GM12873 (cell line): ENCODE measurements around the gene CAPN15.

Experiments used
- CTCF ChIP-seq: IDR thresholded peaks from 2 replicates; pipeline ENCODE4 v1.5.1; 2012; ENCODE audit warnings: low read depth, mild to moderate bottlenecking, moderate library complexity, low read length, control low read depth; ENCODE audit not compliant: insufficient read depth; ENCODE audit errors: missing control alignments

Gene CAPN15

GRCh38 chr16:560204-560700, 32.7 kb downstream of the CAPN15 start, which contains the start of gene PRR35:
PRR35 (plus strand) TSS chr16:560394; CDS start chr16:563295, 2,901 bp downstream.
- no peak for TF ChIP-seq CTCF

DNA sequence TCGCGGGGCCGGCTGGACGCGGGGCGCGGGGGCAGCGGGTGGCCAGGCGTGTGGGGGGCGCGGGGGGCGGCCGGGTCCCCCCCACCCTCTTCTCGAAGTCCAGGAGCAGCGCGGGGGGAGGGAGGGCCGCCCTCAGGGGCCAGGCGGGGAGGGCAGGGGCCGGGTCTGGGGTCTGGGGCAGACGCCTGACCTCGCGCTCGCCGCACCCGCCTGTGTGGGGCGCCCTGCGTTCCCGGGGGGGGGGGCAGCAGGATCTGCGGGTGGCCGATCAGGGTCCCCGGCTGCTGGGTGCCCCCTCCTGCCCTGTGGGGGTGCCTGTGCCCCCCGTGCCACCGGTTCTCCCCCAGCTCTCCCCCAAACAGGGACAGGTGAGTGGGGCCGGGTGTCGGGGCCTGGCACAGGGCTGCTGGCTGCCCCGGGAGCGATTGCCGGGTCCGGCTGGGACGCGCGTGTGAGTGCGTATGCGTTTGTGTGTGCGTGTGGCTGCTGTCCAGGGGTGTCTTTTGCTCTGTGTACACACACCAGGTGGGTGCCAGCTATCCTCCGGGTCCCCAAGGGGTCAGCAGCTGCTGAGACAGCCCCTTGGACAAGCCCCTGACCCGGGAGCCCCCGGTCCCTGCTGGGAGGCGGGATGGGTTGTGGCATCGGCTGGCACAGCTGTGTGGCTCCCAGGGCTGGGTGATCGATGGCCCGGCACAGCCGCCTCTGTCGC, 33.3 kb downstream of the CAPN15 start:
- TF ChIP-seq CTCF = no peak

- no peak for TF ChIP-seq CTCF
Measured at GRCh38 chr16:561413-561794, 33.9 kb downstream of the CAPN15 start.

GRCh38 chr16:561957-562938, 34.7 kb downstream of the CAPN15 start:
- no peak for TF ChIP-seq CTCF

DNA sequence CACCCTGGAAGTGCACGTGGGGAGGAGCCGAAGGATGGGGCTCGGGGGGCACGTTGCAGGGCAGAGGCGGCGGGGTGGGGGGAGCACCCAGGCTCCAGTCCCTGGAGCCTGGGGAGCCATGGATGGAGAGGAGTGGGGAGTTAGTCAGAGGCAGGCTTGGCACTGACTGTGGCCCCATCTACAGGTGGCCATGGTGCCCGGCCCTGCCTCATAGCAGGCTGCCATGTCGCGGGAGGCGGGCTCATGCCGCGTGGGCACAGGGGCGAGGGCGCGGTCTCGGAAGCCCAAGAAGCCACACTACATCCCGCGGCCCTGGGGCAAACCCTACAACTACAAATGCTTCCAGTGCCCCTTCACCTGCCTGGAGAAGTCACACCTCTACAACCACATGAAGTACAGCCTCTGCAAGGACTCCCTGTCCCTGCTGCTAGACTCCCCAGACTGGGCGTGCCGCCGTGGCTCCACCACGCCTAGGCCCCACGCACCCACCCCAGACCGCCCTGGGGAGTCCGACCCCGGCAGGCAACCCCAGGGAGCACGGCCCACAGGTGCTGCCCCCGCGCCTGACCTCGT, 35.6 kb downstream of the CAPN15 start:
- no peak for TF ChIP-seq CTCF

DNA sequence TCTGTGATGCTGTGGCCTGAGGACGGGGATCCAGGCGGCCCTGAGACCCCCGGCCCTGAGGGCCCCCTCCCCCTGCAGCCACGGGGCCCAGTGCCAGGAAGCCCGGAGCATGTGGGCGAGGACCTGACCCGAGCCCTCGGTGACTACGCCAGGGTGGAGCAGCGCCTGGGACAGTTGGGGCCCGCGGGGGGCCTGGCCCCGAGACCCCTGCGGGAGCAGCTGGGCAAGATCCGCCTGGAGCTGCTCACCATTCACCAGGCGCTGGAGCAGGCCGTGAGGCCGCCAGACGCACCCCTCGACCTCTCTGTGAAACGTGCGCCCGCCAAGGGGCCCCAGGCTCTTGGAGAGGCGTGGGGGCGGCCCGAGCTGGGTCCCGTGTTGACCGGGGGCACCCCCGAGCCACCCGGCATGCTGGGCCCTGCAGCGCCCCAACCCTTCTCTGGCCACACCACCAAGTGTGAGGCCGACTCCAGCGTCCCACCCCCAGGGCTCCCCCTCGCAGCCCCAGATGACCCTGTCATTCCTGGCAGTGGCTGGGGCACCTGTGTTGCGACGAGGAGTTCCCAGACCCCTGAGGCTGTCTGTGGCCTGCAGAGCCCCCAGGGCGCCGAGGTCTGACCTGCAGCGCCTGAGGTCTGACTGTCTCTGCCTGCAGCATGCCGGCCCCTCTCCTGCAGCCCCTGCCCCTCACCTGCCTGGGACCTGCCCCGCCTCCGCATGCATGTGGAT, 37.3 kb downstream of the CAPN15 start:
- no peak for TF ChIP-seq CTCF
